NT2/D1 (cell line): ENCODE measurements around the gene POU2AF2.

Experiments
- SUZ12 ChIP-seq: IDR thresholded peaks from 2 replicates; pipeline ENCODE4 v1.6.1; 2011; ENCODE audit not compliant: insufficient read length, insufficient read depth; ENCODE audit errors: extremely low read depth
- YY1 ChIP-seq: IDR thresholded peaks from 2 replicates; pipeline ENCODE4 v1.6.1; 2011; ENCODE audit not compliant: insufficient read length, insufficient read depth

DNA sequence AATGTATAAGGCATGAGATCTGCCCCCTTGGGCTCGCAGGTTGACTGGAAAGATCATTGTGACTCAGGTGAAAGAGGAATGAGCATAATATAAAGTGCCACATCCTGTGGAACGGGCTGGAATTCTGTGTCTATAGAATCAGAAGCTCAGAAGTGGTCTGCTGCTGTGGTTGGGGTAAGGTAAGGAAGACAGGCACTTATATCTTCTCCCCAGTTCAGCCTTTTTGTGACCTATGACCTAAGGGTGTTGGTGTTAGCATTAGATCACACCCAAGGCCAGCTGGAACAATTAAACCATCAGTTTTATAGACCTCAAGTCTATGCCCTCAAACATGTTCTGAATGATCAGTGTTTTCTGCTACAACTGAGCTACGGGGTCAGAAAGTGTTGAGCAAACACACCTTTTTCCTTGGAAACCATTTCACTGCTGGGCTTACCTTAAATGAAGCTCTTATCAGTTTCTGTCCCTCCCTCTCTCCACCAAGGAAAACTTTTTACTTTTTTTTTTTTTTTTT, 37.1 kb downstream of the POU2AF2 start:
- TF ChIP-seq YY1, result no peak
- TF ChIP-seq SUZ12, result no peak
